Ecto neural progenitor cell (in vitro differentiated cells): ENCODE data around the gene FANK1.
A peak's percentile ranks its signal among the peaks of the same experiment; 100 is the strongest.
"Not testable (repeated sequence)": the region's sequence is repeated elsewhere in the genome, so short reads cannot be mapped to it uniquely, and the experiment has no call there.

Experiments
- DNase-seq: peaks from one replicate; pipeline ENCODE4 v3.0.0-alpha.2; 2018; ENCODE audit warnings: low spot score

FANK1 gene

DNA sequence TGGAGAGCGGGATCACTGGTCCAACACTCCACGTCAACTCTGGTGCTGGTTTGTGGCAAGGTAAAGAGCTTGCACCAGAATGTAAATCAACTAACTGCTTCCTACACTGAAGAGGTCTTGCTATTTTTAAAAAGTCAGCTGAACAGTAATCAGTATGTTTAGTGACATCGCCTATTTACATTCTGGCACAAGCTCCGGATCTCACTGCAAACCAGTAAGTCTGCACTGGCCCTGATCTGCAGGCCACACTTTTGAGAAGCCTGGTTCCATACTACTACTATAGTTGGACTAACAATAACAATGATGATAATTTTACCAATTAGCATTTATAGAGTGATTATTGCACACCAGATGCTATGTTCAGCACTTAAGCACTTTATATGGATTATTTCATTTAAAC, 6.9 kb upstream of the FANK1 start:
- DNase-seq, result not testable (repeated sequence)

DNA sequence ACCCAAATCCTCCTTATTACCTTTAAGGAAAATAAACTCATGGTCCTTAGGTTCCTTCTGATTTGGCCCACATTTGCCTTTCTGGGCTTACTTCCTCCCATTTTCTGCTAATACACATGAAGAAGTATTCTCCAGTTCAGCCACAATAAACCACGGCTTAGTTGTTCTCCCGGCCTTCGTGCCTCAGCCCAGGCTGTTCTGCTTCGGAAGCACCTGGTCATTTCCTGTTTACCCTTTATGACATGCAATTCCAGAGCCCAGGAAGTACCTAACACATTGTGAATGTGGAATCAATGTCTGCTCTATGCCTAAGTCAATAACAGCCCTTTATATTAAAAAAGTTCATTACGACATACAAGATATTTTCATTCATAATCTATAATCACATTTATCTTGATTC, 4.0 kb upstream of the FANK1 start:
- DNase-seq, result not testable (repeated sequence)

DNA sequence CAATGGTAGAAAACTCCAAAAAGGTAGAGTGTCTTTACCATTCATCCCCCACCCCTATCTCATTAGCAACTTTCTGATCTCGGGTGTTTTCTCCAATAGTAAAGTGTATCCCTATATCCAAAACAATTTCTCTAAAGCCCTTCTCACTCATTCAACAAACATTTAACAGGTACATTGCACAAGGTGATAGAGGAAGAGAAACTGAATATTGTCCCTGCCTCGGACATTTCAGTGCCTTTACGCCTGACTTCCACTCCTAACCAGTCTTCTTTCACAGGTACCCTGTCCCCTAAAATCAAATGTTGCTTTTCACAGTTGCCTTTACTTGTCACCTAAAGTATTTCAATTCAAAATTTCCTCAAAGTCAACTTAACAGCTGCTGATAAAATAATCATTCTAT, 2.2 kb upstream of the FANK1 start:
- not testable (repeated sequence) for DNase-seq

DNA sequence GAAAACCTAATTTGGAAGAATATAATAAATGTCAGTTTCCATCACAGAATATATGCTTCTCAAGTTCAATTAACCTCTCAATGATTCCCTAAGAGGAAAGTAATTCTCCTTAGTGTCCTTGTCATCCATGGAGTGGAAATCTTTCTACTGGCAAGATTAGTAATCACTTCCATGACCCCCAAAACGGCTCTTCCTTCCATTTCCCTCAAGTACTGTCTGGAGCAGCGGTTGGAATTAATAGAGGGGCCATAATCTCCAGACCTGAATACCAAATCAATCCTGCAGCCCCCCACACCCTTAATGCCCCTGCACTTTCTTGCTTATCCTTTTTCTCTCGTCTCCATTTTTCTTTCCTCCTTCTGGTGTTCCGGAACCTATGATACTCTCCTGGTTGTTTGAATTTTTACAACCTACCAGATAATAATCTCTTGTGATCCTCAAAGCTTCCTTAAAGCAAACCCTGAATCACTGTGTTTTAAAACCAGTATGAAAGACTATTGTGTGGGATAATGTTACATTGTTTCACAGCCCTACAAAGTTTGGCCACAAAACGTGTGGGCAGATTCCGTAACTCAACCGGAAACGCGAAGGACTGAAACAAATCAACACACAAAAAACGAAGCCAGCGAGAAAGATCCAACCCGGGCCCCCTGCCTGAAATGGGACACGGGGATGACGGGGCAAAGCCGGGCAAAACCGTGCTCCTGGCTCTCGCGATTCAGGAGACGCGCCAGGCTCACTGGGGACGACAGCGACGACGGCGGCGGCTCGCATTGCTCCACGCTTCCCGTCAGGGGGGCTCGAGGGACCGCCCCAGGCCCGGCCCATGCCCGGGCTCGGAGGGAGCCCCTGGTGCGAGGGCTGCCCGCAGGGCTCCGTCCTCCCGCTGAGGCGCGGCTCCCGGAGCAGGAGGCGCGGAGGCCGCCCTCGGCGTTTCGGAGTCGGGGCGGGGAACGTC, 955 bp upstream of the FANK1 start:
- peak; percentile 85 for DNase-seq

DNA sequence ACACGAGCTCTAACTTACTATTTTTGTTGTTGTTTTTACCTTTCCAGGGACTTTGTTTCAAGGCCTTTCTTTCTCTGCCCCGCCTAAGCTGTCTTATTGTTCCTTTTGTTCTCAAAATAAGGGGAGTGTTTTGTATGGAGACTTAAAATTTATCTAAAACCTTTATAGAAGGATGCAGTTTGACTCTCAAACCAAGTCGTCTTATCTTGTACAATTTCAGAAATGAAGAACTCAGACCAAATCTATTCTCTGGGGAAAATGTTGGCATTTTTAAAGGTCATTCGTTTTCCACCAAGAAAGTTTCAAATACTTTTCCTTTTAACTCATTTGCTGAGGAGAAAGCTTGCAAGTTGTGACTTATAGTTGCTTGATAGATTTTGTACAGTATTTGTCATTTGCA, 953 bp downstream of the FANK1 start:
- not testable (repeated sequence) for DNase-seq

DNA sequence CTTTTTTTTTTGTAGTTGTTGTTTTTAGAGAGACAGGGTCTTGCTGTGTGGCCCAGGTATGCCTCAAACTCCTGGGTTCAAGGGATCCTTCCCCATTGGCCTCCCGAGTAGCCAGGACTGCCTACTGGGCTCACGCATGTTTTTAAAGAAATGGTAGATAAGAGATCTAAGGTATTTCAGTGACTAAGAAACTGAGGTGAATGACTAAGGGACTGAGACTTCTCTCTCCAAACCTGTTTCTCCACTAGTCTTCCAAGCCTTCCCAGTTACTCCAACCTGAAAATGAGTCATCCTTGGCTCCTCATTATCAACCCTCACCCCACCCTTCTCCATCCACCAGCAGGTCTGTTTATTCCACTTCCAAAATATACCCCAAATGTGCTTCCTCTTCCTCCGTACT, 4.6 kb downstream of the FANK1 start:
- not testable (repeated sequence) for DNase-seq

DNA sequence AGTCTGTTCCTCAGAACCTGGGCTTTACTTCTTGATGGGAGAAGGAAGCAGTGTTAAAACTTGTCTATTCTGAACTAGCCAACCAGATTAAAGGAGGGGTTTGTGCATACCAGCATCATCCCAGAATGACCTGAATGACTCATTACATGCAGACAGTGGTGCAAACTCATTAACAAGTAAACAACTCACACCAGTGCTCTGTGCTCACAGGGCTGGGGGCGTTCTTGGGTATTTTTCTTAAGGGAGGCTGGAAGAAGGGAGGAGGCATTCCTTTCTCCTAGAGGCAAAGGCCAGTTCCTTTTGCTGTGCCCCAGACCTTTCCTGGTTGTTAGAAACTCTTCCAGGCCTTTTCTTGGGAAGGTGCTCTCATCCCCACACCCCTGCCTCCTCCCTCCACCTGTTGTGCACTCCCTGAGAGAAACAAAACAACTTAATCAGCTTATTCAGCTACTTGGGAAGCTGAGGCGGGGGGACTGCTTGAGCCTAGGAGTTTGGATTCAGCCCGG, 6.8 kb downstream of the FANK1 start:
- DNase-seq, result peak; percentile 51

DNA sequence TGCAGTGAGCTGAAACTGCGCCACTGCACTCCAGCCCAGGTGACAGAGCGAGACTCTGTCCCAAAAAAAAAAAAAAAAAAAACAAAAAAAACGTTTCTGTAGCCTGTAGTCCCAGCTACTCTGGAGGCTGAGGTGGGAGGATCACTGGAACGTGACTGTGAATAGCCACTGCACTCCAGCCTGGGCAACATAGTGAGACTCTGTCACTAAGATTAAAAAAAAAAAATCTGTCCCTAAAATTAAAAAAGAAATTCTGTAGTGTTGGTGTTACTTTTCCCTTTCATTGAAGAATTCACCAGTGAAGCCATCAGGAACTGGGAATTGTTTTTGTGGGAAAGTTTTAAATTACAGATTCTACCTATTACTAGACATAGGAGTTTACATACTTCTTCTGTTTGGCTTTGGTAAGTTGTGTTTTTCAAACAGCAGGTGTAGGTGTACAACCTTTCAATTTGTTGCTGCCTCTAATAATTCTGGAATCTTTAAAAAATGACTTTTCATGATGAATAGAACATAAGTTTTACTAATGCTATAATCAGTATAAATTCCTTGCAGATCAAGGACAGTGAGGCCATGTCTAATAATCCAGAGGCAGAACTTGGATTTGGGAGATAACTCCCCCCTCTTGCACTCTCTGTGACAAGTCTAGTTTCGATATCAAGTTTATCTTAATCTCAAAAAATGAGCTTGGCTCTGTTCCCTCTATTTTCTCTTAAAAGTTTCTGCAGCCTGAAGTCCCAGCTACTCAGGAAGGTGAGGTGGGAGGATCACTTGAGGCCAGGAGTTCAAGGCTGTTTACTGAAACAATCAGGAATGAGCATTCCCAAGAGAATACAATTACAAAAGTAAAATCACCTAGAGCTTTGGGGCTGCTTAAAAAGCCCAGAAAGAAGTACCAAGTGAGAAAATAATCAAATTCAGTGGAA, 9.0 kb downstream of the FANK1 start:
- DNase-seq, result not testable (repeated sequence)

DNA sequence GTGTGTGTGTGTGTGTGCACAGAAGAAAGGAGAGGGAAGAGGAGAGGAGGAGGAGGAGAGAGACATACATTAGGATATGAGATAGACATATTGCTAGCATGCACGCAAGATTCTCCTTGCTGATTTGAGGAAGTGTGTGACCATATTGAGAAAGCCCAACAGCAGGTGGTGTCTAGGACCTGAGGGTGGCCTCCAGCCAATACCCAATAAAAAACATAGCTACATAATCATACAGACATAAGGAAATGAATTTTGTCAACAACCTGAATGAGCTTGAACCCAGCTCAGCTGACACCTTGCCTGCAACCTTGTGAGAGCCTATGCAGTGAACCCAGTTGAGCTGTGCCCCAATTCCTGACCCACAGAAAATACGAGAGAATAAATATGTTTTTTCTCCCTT, 11.2 kb downstream of the FANK1 start:
- not testable (repeated sequence) for DNase-seq

DNA sequence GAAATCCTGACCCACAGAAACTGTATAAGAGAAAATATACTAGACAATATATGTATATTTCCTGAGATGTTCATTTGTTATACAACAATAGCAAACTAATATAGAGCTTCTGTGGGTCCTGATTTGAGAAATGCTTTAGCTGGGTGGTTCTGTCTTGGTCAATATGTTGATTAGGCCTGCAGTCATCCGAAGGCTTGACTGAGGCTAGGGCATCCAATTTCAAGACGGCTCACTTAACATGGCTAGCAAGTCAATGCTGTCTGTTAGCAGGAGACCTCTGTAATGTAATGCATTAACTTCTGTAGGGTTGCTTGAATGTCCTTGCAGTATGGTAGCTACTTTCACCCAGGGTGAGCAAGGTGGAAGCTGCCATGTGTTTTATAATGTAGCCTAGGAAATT, 12.4 kb downstream of the FANK1 start:
- not testable (repeated sequence) for DNase-seq

DNA sequence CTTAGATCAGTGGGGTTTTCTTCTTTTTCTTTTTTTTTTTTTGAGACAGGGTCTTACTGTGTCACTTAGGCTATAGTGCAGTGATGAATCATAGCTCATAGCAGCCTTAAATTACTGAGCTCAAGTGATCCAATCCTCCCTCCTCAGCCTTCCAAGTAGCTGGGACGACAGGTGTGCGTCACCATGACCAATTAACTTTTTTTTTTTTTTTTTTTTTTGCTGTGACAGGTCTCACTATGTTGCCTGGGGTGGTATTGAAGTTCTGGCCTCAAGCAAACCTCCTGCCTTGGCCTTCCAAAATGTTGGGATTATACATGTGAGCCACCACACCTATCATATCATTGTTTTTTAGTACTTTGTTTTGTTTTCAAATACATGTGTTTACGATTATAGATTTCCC, 13.1 kb downstream of the FANK1 start:
- DNase-seq, result not testable (repeated sequence)

DNA sequence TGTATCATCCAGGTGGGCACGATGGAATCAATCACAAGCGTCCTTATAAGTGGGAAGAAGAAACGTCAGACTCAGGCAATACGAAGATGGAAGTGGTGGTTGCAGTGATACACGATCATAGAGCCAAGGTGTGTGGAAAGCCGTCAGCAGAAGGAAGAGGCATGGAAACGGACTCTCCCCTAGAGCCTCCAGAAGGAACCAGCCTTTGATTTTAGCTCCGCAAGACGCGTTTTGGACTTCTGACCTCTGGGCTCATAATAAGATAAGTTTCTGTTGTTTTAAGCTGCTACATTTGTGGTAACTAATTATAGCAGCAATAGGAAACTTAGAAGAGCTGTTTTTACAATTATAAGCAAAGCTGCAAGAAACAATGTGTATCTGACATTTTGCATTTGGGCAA, 14.8 kb downstream of the FANK1 start:
- no peak for DNase-seq

DNA sequence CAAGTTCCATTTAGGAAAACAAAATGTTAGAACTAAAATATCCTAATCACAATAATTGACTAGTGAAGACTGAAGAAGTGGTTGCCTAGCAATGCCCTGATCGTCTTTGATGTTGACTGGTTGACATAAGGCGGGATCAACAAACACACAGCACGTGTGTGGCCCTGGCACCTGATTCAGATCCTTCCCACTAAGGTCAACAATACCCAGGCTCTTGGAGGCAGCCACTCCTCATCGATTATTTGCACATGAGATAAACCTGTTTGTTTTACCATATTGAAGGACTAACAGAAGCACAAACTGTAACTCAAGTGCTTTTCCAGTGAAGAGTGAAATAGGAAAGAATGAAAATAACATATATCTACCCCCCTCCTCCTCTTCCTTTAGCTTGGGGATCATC, 15.6 kb downstream of the FANK1 start:
- DNase-seq, result no peak

DNA sequence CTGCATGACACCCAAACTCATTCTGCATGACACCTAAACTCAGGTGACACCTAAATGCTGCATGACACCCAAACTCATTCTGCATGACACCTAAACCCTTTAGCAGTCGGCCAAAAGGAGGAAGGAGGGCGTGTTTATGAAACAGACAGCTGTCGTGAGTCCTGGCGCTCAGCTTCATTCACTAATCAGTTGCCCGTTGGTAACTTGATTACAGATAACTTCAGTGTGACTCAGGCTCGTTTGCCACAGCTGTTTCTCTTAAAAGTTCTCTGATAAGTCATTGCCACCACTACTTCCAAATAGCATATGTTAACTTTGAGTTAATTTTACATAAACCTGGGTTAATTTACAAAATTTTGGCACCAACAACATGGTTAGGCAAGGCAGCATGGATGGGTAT, 16.9 kb downstream of the FANK1 start:
- not testable (repeated sequence) for DNase-seq

DNA sequence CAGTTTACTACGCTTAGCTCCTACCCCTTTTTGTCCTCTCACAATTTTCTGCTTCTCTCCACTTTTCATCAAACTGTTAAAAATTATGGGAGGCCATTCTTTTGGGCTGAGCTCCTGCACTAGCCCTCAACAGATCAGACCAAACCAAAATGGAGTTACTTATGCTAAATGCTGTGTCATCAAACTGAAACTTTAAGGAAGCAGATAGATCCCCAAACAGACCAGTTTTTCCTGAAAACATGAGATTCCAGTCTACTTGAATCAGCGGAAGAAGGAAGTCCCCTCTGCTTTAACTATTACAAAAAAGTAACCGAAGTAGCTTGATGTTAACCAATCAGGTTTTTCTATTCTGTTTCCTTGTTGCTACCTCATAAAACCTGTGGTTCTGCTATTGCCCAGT, 20.6 kb downstream of the FANK1 start:
- DNase-seq, result no peak

DNA sequence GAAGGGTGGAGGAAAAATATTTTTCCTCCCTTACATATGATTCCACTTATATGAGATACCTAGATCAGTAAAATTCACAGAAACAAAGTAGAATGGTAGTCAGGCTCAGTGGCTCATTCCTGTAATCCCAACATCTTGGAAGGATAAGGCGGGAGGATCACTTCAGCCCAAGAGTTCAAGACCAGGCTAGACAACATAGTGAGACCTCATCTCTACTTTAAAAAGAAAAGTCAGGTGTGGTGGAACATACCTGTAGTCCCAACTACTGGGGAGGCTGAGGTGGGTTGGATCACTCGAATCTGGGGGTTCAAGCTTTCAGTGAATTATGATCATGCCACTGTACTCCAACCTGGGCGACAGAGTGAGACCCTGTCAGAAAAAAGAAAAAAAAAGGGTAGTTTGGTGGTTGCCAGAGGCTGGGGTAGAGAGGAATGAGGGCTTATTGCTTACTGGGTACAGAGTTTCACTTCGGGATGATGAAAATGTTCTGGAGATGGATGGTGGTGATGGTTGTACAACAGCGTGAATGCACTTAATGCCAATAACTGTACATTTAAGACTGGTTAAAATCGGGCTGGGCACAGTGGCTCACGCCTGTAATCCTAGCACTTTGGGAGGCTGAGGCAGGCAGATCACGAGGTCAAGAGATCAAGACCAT, 21.5 kb downstream of the FANK1 start:
- DNase-seq, result not testable (repeated sequence)

DNA sequence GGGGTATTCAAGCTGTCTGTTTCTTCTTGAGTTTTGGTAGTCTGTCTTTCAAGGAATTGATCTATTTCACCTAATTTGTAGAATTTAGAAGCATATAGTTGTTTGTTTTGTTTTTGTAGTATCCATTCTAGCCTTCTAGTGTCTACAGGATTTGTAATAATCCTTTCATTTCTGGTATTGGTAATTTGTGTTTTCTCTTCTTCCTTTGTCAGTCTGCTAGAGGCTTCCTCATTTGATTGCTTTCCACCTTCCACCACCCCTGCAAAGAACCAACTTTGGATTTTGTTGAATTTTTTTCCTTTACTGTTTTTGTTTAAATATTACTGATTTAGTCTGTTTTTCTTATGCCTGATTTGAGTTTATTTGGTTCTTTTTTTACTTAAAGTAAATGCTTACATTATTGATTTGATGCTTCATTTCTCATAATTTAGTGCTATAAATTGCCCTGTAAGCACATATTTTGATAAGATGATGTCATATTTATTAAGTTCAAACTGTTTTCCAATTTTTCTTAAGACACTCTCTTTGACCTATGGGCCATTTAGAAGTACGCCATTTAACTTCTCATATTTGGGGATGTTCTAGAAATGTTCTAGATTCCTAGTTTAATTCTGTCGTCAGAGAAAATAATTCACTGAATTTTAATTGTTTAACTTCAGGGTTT, 25.4 kb downstream of the FANK1 start:
- DNase-seq, result not testable (repeated sequence)

DNA sequence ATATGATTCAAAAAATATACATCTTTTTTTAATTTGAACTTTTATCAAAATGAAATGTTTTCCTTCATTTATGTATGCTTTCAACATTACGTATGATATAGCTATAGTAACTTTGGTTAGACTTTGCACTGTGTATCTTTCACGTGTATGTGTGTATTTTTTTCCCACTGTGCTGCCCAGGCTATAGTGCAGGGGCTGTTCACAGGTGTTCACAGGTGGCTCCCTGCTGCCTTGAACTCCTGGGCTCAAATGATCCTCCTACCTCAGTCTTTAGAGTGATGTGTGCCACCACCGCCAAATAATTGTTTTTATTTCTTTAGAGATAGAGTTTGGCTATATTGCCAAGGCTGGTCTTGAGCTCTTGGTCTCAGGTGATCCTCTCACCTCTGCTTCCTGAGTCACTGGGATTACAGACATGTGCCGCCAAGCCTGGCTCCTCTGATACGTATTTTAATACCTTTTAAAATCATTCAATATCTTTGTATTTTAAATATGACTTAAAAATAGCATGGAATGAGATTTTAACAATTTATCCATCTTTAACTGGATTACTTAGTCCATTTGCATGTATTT, 29.0 kb downstream of the FANK1 start:
- no peak for DNase-seq

DNA sequence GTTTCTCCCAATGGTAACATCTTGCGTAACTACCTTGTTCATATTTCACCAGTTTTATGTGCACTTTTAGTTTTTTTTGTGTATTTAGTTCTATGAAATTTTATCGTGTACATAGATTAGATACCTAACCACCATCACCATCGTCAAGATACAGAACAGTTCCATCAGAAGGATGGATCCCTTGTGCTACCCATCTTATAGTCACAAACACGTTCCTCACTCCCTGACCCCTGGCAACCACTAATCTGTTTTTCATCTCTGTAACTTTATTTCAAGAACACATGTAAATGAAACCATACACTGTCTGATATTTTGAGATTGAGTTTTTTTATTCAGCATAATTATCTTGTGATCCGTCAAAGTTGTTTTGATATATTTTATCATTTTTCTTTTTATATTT, 29.9 kb downstream of the FANK1 start:
- no peak for DNase-seq

DNA sequence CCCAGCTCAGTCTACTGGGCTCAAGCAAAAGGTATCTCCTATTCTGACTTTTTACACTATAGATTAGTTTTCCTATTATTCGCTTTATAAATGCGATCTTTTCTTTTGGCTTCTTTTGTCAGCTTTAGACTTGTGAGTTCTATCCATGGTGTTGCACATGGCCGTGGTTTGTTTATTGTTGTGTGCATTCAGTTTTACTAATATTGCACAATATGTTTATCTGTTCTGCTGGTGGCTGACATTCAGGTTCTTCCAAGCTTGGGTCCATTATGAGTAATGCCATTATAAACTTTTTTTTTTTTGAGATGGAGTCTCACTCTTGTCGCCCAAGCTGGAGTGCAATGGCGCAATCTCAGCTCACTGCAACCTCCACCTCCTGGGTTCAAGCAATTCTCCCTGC, 30.9 kb downstream of the FANK1 start:
- not testable (repeated sequence) for DNase-seq
